H1 (cell line): ENCODE results near the gene MIF4GD. TPM values are rescaled to one million over a fixed set of nuclear protein-coding genes. Genes with fewer than 3 reads are reported as not detected.

Source experiments
- CTCF ChIA-PET: fragments of 300-600 bp; sonication (Branson Sonifier 250); formaldehyde crosslinking; loops from one replicate; lab custom pipeline; 2021; ENCODE audit not compliant: partially characterized antibody; lab: Charles Lee
- POLR2A ChIA-PET: fragments of 300-600 bp; sonication (Branson Sonifier 250); formaldehyde crosslinking; loops from one replicate; lab custom pipeline; 2021; ENCODE audit warnings: inconsistent platforms; ENCODE audit not compliant: partially characterized antibody; lab: Charles Lee
- DNase-seq, 2 experiments: peaks; one replicate each; pipeline versions ENCODE4 v3.0.0 to v3.0.0-alpha.2; 2010 to 2022; ENCODE audit warnings: low spot score in 2 of 2, low read depth in 1 of 2, mixed read lengths in 1 of 2
- FAIRE-seq: peaks from 2 replicates; lab custom pipeline; 2011; peaks lifted over from hg19 to GRCh38; lab: Jason Lieb, UNC
- H2AFZ ChIP-seq: 2 replicates; pipeline ENCODE4 v1.8.1; 2012; ENCODE audit warnings: low read length, inconsistent platforms
- H2AK5ac ChIP-seq: 2 replicates; pipeline ENCODE4 v1.6.1; 2013; ENCODE audit warnings: low read depth, low read length
- H2BK120ac ChIP-seq: replicated peaks from 2 replicates; pipeline ENCODE3; 2013; ENCODE audit warnings: low read depth, low read length, inconsistent platforms
- H2BK12ac ChIP-seq: 2 replicates; pipeline ENCODE4 v1.6.1; 2013; ENCODE audit warnings: low read depth, low read length
- H2BK15ac ChIP-seq: 2 replicates; pipeline ENCODE4 v1.6.1; 2013; ENCODE audit warnings: low read length
- H2BK20ac ChIP-seq: 2 replicates; pipeline ENCODE4 v1.6.1; 2013; ENCODE audit warnings: low read length
- H2BK5ac ChIP-seq: 2 replicates; pipeline ENCODE4 v1.6.1; 2013; ENCODE audit warnings: low read depth, low read length
- H3K14ac ChIP-seq: 2 replicates; pipeline ENCODE4 v1.6.1; 2013; ENCODE audit warnings: inconsistent platforms; ENCODE audit not compliant: insufficient read length
- H3K18ac ChIP-seq: 2 replicates; pipeline ENCODE4 v1.6.1; 2013; ENCODE audit warnings: low read length; ENCODE audit errors: extremely low read depth
- H3K23ac ChIP-seq: 2 replicates; pipeline ENCODE4 v1.6.1; 2013; ENCODE audit warnings: inconsistent platforms; ENCODE audit not compliant: insufficient read length
- H3K23me2 ChIP-seq: 2 replicates; pipeline ENCODE4 v1.6.1; 2013; ENCODE audit warnings: low read depth, low read length
- H3K27ac ChIP-seq: 2 replicates; pipeline ENCODE4 v1.6.1; 2011; ENCODE audit warnings: low read depth, low read length, inconsistent platforms
- H3K27me3 ChIP-seq, 4 experiments: replicated peaks in 1 of 4; 1 replicate in 1 of 4; 2 replicates in 3 of 4; pipeline versions ENCODE4 v1.6.1 to v1.8.1; 2011 to 2013; ENCODE audit warnings: low read length in 3 of 4, mild to moderate bottlenecking in 3 of 4, inconsistent platforms in 2 of 4, mixed read lengths in 2 of 4, moderate library complexity in 1 of 4; ENCODE audit not compliant: control insufficient read depth in 3 of 4, insufficient read depth in 3 of 4; ENCODE audit errors: extremely low read depth in 1 of 4
- H3K36me3 ChIP-seq, 4 experiments: 2 replicates each; pipeline versions ENCODE4 v1.6.1 to v1.8.1; 2011 to 2013; ENCODE audit warnings: mild to moderate bottlenecking in 4 of 4, low read length in 3 of 4, moderate library complexity in 2 of 4, control low read depth in 1 of 4, inconsistent platforms in 1 of 4; ENCODE audit not compliant: insufficient read depth in 4 of 4, control insufficient read depth in 2 of 4
- H3K4ac ChIP-seq: replicated peaks from 2 replicates; pipeline ENCODE3; 2013; ENCODE audit warnings: low read length, low read depth, mixed read lengths, inconsistent platforms; ENCODE audit not compliant: insufficient read length
- H3K4me1 ChIP-seq, 4 experiments: replicated peaks in 1 of 4; 1 replicate in 1 of 4; 2 replicates in 3 of 4; pipeline versions ENCODE4 v1.6.1 to v1.8.1; 2011 to 2013; ENCODE audit warnings: low read length in 3 of 4, inconsistent platforms in 2 of 4, mixed read lengths in 1 of 4; ENCODE audit not compliant: insufficient read depth in 4 of 4, control insufficient read depth in 3 of 4
- H3K4me2 ChIP-seq, 2 experiments: 2 replicates each; pipeline versions ENCODE4 v1.6.1 to v1.8.1; 2011 to 2013; ENCODE audit warnings: low read depth in 2 of 2, low read length in 2 of 2, control low read depth in 1 of 2, inconsistent platforms in 1 of 2, mild to moderate bottlenecking in 1 of 2; ENCODE audit not compliant: insufficient read depth in 1 of 2
- H3K4me3 ChIP-seq, 4 experiments: fragments of 200-600, 300-600 bp in 1 of 4; sonication (generic), shearing (Covaris generic), sonication (Bioruptor Twin) in 1 of 4; 2 replicates each; pipeline versions ENCODE4 v1.5.1 to v1.8.1; 2011 to 2016; ENCODE audit warnings: low read length in 4 of 4, low read depth in 3 of 4, control low read depth in 2 of 4, inconsistent platforms in 2 of 4, mild to moderate bottlenecking in 2 of 4, mixed read lengths in 1 of 4, moderate library complexity in 1 of 4; ENCODE audit not compliant: insufficient read depth in 2 of 4; ENCODE audit errors: extremely low read depth in 1 of 4
- H3K56ac ChIP-seq: replicated peaks from 2 replicates; pipeline ENCODE3; 2013; ENCODE audit warnings: low read depth, mild to moderate bottlenecking, mixed read lengths, low read length, inconsistent platforms; ENCODE audit not compliant: insufficient read length
- H3K79me1 ChIP-seq: 2 replicates; pipeline ENCODE4 v1.6.1; 2013; ENCODE audit warnings: low read depth, low read length, control low read depth
- H3K79me2 ChIP-seq, 2 experiments: 2 replicates each; pipeline versions ENCODE4 v1.6.1 to v1.8.1; 2012 to 2013; ENCODE audit warnings: low read length in 2 of 2, mild to moderate bottlenecking in 2 of 2, inconsistent platforms in 1 of 2; ENCODE audit not compliant: insufficient read depth in 2 of 2, control insufficient read depth in 1 of 2
- H3K9ac ChIP-seq, 4 experiments: replicated peaks in 1 of 4; 1 replicate in 1 of 4; 2 replicates in 3 of 4; pipeline versions ENCODE4 v1.6.1 to v1.8.1; 2011 to 2013; ENCODE audit warnings: low read depth in 3 of 4, low read length in 3 of 4, control low read depth in 2 of 4, mild to moderate bottlenecking in 2 of 4, moderate library complexity in 2 of 4, inconsistent platforms in 1 of 4; ENCODE audit errors: extremely low read depth in 1 of 4
- H3K9me3 ChIP-seq, 2 experiments: 2 replicates each; pipeline versions ENCODE4 v1.6.1 to v1.8.1; 2012 to 2013; ENCODE audit warnings: mild to moderate bottlenecking in 2 of 2, moderate library complexity in 2 of 2, control low read depth in 1 of 2, inconsistent platforms in 1 of 2, low read depth in 1 of 2, low read length in 1 of 2, mixed read lengths in 1 of 2; ENCODE audit not compliant: insufficient read depth in 2 of 2
- H4K20me1 ChIP-seq, 2 experiments: replicated peaks in 1 of 2; 2 replicates each; pipeline versions ENCODE3 to v1.8.1; 2011 to 2013; ENCODE audit warnings: inconsistent platforms in 2 of 2, low read length in 2 of 2, mild to moderate bottlenecking in 1 of 2; ENCODE audit not compliant: insufficient read depth in 2 of 2, control insufficient read depth in 1 of 2
- H4K5ac ChIP-seq: 2 replicates; pipeline ENCODE4 v1.6.1; 2013; ENCODE audit warnings: low read length, low read depth, mixed read lengths, inconsistent platforms; ENCODE audit not compliant: insufficient read length
- H4K8ac ChIP-seq: 2 replicates; pipeline ENCODE4 v1.8.0; 2013; ENCODE audit warnings: mild to moderate bottlenecking, moderate library complexity, low read length, inconsistent platforms; ENCODE audit not compliant: insufficient read depth; ENCODE audit errors: extremely low read depth
- H4K91ac ChIP-seq: replicated peaks from 2 replicates; pipeline ENCODE3; 2013; ENCODE audit warnings: low read length, mixed read lengths, inconsistent platforms; ENCODE audit not compliant: insufficient read length
- CTBP2 ChIP-seq: IDR thresholded peaks from 2 replicates; pipeline ENCODE4 v1.7.0; 2011; ENCODE audit warnings: borderline replicate concordance, mild to moderate bottlenecking, moderate library complexity, mixed read lengths, low read length; ENCODE audit not compliant: insufficient read depth, insufficient read length
- CTCF ChIP-seq, 3 experiments: IDR thresholded peaks; 1 replicate in 2 of 3; 2 replicates in 1 of 3; pipeline versions ENCODE4 v1.5.1 to v1.6.1; 2011; ENCODE audit warnings: low read length in 3 of 3, mild to moderate bottlenecking in 3 of 3, inconsistent platforms in 2 of 3, low read depth in 1 of 3, moderate library complexity in 1 of 3; ENCODE audit not compliant: insufficient read depth in 1 of 3; ENCODE audit errors: control extremely low read depth in 1 of 3
- EZH2 ChIP-seq: fragments of 200-600 bp; sonication (generic); IDR thresholded peaks from 2 replicates; pipeline ENCODE4 v1.7.1; 2012; ENCODE audit warnings: low read depth, mild to moderate bottlenecking, moderate library complexity, low read length, inconsistent platforms; ENCODE audit not compliant: severe bottlenecking
- HDAC6 ChIP-seq: IDR thresholded peaks from one replicate; pipeline ENCODE4 v1.7.1; 2012; ENCODE audit warnings: low read depth, mild to moderate bottlenecking, inconsistent platforms, low read length, moderate library complexity
- KDM4A ChIP-seq: IDR thresholded peaks from one replicate; pipeline ENCODE4 v1.7.1; 2012; ENCODE audit warnings: low read depth, mild to moderate bottlenecking, moderate library complexity, low read length, inconsistent platforms; ENCODE audit not compliant: severe bottlenecking
- POLR2A ChIP-seq, 2 experiments: IDR thresholded peaks; 1 replicate in 1 of 2; 2 replicates in 1 of 2; pipeline ENCODE4 v1.6.1; 2011; ENCODE audit warnings: low read depth in 2 of 2, low read length in 2 of 2, mild to moderate bottlenecking in 2 of 2; ENCODE audit errors: control extremely low read depth in 1 of 2
- RAD21 ChIP-seq, 2 experiments: IDR thresholded peaks in 1 of 2; conservative IDR thresholded peaks in 1 of 2; 2 replicates each; pipeline ENCODE4 v1.6.1; 2011; ENCODE audit warnings: low read depth in 2 of 2, low read length in 2 of 2, improper control_type of control experiment in 1 of 2, inconsistent platforms in 1 of 2, mild to moderate bottlenecking in 1 of 2, moderate library complexity in 1 of 2
- SP1 ChIP-seq: IDR thresholded peaks from 2 replicates; pipeline ENCODE4 v1.6.1; 2011; ENCODE audit warnings: low read depth, low read length
- WGBS, 2 experiments: shearing (Covaris generic) in 1 of 2; methylation state at CpG; one replicate each; pipeline versions ENCODE4 v1.1.6 to v1.1.7; 2013 to 2015; ENCODE audit warnings: low lambda C conversion rate in 2 of 2, mixed read lengths in 2 of 2, inconsistent platforms in 1 of 2, low coverage in 1 of 2, missing lambda C conversion rate in 1 of 2; ENCODE audit not compliant: insufficient replicate concordance in 2 of 2, insufficient coverage in 1 of 2, insufficient read length in 1 of 2; ENCODE audit errors: extremely low coverage in 1 of 2, missing lambda C conversion rate in 1 of 2; 5-methylcytosine and 5-hydroxymethylcytosine counted together
- polyA plus RNA-seq, 7 experiments: library from polyadenylated mRNA; depleted of rRNA in 3 of 7; stranded (reverse) in 5 of 7; unstranded in 2 of 7; fragments of >200 nt in 5 of 7; fragments of 200-250 nt in 2 of 7; gene quantifications; 1 replicate in 5 of 7; 2 replicates in 1 of 7; 4 replicates in 1 of 7; pipeline versions ENCODE4 v1.2.1 to v1.2.3, GENCODE V29; 2011 to 2013; ENCODE audit warnings: missing spikeins in 2 of 7, mixed read lengths in 2 of 7
- total RNA-seq: library from RNA; stranded (reverse); fragmentation: NEBNext Ultra II Directional; extraction: Animal tissue kit (Norgen Biotek cat#: 25700); gene quantifications from 2 replicates; pipeline ENCODE4 v1.2.1, GENCODE V29; 2021

The MIF4GD gene
- total and polyA plus RNA-seq, 2 of the 8 experiments (the other 6 are each of a cell fraction or from before 2014, with no cell fraction given), result 16.1 to 51.1 TPM

GRCh38 chr17:75228847-75229246 is 42.2 kb downstream of the MIF4GD start:
- H4K5ac ChIP-seq, result no peak overlapping the region
- H2AFZ ChIP-seq, result no peak overlapping the region
- H4K8ac ChIP-seq, result no peak overlapping the region
- no peak overlapping the region for H2BK12ac ChIP-seq
- H2BK120ac ChIP-seq, result no peak overlapping the region
- H3K18ac ChIP-seq, result no peak overlapping the region
- CTCF ChIA-PET, result interaction anchor here (1.1 to 6.9 kb wide), 7 partner anchors 9 to 264 kb away, joined by 3 to 84 read pairs (median 3); partner anchors contain the start of gene MIF4GD
- no peaks in the 10 kb centered on the region for H3K27me3 ChIP-seq
- H2BK20ac ChIP-seq, result no peak overlapping the region
- H2BK5ac ChIP-seq, result no peak overlapping the region
- no peaks in the 10 kb centered on the region for H3K4me1 ChIP-seq
- no peaks in the 10 kb centered on the region for H3K79me2 ChIP-seq
- H3K23me2 ChIP-seq, result no peaks in the 10 kb centered on the region
- H3K56ac ChIP-seq, result no peak overlapping the region
- H4K20me1 ChIP-seq, result peaks cover 0 to 12% of the 10 kb centered on the region in 2 experiments
- H3K36me3 ChIP-seq, result peaks cover 16 to 75% (median 61%) of the 10 kb centered on the region in 4 experiments
- no peak overlapping the region for H3K14ac ChIP-seq
- H2AK5ac ChIP-seq, result no peak overlapping the region
- no peak for FAIRE-seq
- H4K91ac ChIP-seq, result no peak overlapping the region
- H3K23ac ChIP-seq, result no peak overlapping the region
- WGBS, 2 experiments, result 87% methylated on average over 4 of the region's 4 CpGs; no CpG with 5 or more reads in 1 of the 2 experiments
- no peak overlapping the region for H3K4me3 ChIP-seq
- POLR2A ChIA-PET, result interaction anchor here (0.6 to 2.4 kb wide), 11 partner anchors 9 to 121 kb away, joined by 3 to 17 read pairs (median 5); partner anchors contain the start of genes GGA3, JPT1 and NUP85
- no peak overlapping the region for H3K4ac ChIP-seq
- H3K79me1 ChIP-seq, result no peaks in the 10 kb centered on the region
- no peak overlapping the region for H3K4me2 ChIP-seq
- no peak for DNase-seq
- no peak overlapping the region for H3K9ac ChIP-seq
- no peak overlapping the region for H2BK15ac ChIP-seq
- H3K27ac ChIP-seq, result no peak overlapping the region; the same call in 1 of the 2 replicates
- H3K9me3 ChIP-seq, result no peaks in the 10 kb centered on the region
- TF ChIP-seq CTBP2 (no peak), KDM4A (no peak), SP1 (no peak), HDAC6 (no peak), POLR2A (IDR thresholded peaks at IDR 0.05; ENCODE audit: control extremely low read depth in 1 of 2, low read depth in 2 of 2, low read length in 2 of 2) (no peak), RAD21 (IDR thresholded peaks at IDR 0.05 in 1 of 2, conservative IDR thresholded peaks at IDR 0.05 in 1 of 2; ENCODE audit: low read depth in 2 of 2, low read length in 2 of 2) (no peak), EZH2 (no peak), CTCF (IDR thresholded peaks at IDR 0.05; ENCODE audit: control extremely low read depth in 1 of 3, insufficient read depth in 1 of 3, low read depth in 1 of 3, low read length in 3 of 3) (no peak)
